ENCODE measurements around the gene ELP6. TPM values are rescaled to one million over a fixed set of nuclear protein-coding genes. Genes with fewer than 3 reads are reported as not detected.

Gene ELP6
- polyA plus RNA-seq, 1 donor from 2014 or later, result 55.0 TPM

DNA sequence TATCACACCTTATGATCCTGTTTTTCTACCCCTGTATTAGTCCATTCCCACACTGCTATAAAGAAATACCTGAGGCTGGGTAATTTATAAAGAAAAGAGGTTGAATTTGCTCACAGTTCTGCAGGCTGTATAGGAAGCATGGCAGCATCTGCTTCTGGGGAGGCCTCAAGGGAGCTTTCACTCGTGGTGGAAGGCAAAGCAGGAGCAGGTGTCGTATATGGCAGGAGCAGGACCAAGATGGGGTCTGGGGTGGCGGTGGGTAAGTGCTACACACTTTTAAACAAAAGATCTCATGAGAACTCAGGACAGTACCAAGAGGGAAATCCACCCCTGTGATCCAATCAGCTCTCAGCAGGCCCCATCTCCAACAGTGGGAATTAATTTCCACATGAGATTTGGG is 22.3 kb downstream of the ELP6 start:
- Histone ChIP-seq H4K20me1 (ENCODE audit: insufficient read depth) (no peaks in the 10 kb centered on the region), H3K4me3 (ENCODE audit: low read length) (no peak overlapping the region), H3K36me3 (ENCODE audit: insufficient read depth, low read length) (no peaks in the 10 kb centered on the region), H3K79me2 (replicated peaks; ENCODE audit: insufficient read depth, low read length) (no peaks in the 10 kb centered on the region), H3K9me2 (ENCODE audit: insufficient read depth, low read length) (no peaks in the 10 kb centered on the region), H2AFZ (ENCODE audit: low read depth, low read length) (no peak overlapping the region), H3K27ac (ENCODE audit: low read length) (no peak overlapping the region), H3K9me3 (ENCODE audit: low read length) (no peaks in the 10 kb centered on the region), H3K9ac (ENCODE audit: low read length) (no peak overlapping the region), H3K4me2 (ENCODE audit: low read length) (no peak overlapping the region), H3F3A (ENCODE audit: insufficient read depth, low read length, poor library complexity, severe bottlenecking) (no peaks in the 10 kb centered on the region), H3K27me3 (ENCODE audit: insufficient read depth, low read depth, low read length) (no peaks in the 10 kb centered on the region)
- TF ChIP-seq, protein P1, sequence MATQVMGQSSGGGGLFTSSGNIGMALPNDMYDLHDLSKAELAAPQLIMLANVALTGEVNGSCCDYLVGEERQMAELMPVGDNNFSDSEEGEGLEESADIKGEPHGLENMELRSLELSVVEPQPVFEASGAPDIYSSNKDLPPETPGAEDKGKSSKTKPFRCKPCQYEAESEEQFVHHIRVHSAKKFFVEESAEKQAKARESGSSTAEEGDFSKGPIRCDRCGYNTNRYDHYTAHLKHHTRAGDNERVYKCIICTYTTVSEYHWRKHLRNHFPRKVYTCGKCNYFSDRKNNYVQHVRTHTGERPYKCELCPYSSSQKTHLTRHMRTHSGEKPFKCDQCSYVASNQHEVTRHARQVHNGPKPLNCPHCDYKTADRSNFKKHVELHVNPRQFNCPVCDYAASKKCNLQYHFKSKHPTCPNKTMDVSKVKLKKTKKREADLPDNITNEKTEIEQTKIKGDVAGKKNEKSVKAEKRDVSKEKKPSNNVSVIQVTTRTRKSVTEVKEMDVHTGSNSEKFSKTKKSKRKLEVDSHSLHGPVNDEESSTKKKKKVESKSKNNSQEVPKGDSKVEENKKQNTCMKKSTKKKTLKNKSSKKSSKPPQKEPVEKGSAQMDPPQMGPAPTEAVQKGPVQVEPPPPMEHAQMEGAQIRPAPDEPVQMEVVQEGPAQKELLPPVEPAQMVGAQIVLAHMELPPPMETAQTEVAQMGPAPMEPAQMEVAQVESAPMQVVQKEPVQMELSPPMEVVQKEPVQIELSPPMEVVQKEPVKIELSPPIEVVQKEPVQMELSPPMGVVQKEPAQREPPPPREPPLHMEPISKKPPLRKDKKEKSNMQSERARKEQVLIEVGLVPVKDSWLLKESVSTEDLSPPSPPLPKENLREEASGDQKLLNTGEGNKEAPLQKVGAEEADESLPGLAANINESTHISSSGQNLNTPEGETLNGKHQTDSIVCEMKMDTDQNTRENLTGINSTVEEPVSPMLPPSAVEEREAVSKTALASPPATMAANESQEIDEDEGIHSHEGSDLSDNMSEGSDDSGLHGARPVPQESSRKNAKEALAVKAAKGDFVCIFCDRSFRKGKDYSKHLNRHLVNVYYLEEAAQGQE (IDR thresholded peaks at IDR 0.05; ENCODE audit: borderline replicate concordance), result no peak
- TF ChIP-seq SMC3 (conservative IDR thresholded peaks at IDR 0.05; ENCODE audit: poor library complexity) (no peak), POLR2AphosphoS5 (IDR thresholded peaks at IDR 0.05) (no peak), RAD21 (conservative IDR thresholded peaks at IDR 0.05) (no peak), EZH2 (IDR thresholded peaks at IDR 0.05; ENCODE audit: borderline replicate concordance, insufficient read depth, low read length, poor library complexity, severe bottlenecking) (no peak), EP300 (conservative IDR thresholded peaks at IDR 0.05; ENCODE audit: poor library complexity, severe bottlenecking) (no peak), TAF1 (IDR thresholded peaks at IDR 0.05; ENCODE audit: low read depth) (no peak), MXI1 (conservative IDR thresholded peaks at IDR 0.05; ENCODE audit: poor library complexity, severe bottlenecking) (no peak)
- TF ChIP-seq, protein P2, sequence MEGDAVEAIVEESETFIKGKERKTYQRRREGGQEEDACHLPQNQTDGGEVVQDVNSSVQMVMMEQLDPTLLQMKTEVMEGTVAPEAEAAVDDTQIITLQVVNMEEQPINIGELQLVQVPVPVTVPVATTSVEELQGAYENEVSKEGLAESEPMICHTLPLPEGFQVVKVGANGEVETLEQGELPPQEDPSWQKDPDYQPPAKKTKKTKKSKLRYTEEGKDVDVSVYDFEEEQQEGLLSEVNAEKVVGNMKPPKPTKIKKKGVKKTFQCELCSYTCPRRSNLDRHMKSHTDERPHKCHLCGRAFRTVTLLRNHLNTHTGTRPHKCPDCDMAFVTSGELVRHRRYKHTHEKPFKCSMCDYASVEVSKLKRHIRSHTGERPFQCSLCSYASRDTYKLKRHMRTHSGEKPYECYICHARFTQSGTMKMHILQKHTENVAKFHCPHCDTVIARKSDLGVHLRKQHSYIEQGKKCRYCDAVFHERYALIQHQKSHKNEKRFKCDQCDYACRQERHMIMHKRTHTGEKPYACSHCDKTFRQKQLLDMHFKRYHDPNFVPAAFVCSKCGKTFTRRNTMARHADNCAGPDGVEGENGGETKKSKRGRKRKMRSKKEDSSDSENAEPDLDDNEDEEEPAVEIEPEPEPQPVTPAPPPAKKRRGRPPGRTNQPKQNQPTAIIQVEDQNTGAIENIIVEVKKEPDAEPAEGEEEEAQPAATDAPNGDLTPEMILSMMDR (IDR thresholded peaks at IDR 0.05; ENCODE audit: poor library complexity, severe bottlenecking), result no peak

DNA sequence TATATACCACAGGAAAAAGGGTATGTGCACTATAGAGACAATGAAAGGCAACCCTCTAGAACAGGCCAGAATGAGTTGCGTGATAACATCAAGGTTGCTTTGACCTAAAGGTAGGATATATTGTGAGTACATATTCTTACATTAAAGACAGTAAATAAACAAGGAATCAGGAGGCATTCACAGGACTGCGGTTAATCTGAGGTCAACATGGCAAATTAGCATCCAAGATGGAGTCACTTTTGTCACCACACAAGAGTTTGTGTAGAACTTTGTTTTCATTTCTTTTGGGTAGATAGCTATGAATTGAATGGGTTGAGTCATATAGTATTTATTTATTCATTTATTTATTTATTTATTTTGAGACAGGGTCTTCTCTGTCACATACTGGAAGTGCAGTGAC is 26.2 kb downstream of the ELP6 start:
- Histone ChIP-seq H3K27ac (ENCODE audit: low read length) (no peak overlapping the region), H3K9ac (ENCODE audit: low read length) (no peak overlapping the region), H3K27me3 (ENCODE audit: insufficient read depth, low read depth, low read length) (no peaks in the 10 kb centered on the region), H3K4me2 (ENCODE audit: low read length) (no peak overlapping the region), H3K79me2 (replicated peaks; ENCODE audit: insufficient read depth, low read length) (no peaks in the 10 kb centered on the region), H3F3A (ENCODE audit: insufficient read depth, low read length, poor library complexity, severe bottlenecking) (no peaks in the 10 kb centered on the region), H3K36me3 (ENCODE audit: insufficient read depth, low read length) (no peaks in the 10 kb centered on the region), H3K9me2 (ENCODE audit: insufficient read depth, low read length) (no peaks in the 10 kb centered on the region), H2AFZ (ENCODE audit: low read depth, low read length) (no peak overlapping the region), H3K4me3 (ENCODE audit: low read length) (no peak overlapping the region), H3K9me3 (ENCODE audit: low read length) (no peaks in the 10 kb centered on the region), H4K20me1 (ENCODE audit: insufficient read depth) (no peaks in the 10 kb centered on the region)
- TF ChIP-seq TAF1 (IDR thresholded peaks at IDR 0.05; ENCODE audit: low read depth) (no peak), POLR2AphosphoS5 (IDR thresholded peaks at IDR 0.05) (no peak)

DNA sequence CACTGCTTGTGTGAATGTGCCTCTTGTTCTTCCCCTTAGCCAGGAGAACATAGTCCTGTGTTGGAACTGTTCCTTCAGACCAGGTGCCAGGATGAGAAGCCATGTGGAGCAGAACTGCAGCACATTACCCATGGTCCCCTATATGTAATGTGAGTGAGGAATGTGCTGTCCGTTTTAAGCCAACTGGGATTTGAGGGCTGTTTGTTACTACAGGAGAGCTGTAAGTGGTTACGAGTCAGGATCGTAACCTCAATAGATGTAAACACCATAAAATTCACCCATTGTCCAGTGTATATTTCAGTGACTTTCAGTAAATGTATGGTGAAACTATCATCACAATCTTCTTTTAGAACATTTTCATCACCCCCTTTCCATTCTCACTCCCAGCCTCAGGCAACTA is 27.7 kb downstream of the ELP6 start:
- H3K79me2 ChIP-seq (replicated peaks; ENCODE audit: insufficient read depth, low read length), result no peaks in the 10 kb centered on the region
- no peak overlapping the region for H3K4me2 ChIP-seq (ENCODE audit: low read length)
- no peaks in the 10 kb centered on the region for H3F3A ChIP-seq (ENCODE audit: insufficient read depth, low read length, poor library complexity, severe bottlenecking)
- no peak overlapping the region for H2AFZ ChIP-seq (ENCODE audit: low read depth, low read length)
- H3K9me2 ChIP-seq (ENCODE audit: insufficient read depth, low read length), result no peaks in the 10 kb centered on the region
- no peaks in the 10 kb centered on the region for H4K20me1 ChIP-seq (ENCODE audit: insufficient read depth)
- no peak overlapping the region for H3K27ac ChIP-seq (ENCODE audit: low read length)
- H3K36me3 ChIP-seq (ENCODE audit: insufficient read depth, low read length), result no peaks in the 10 kb centered on the region
- TF ChIP-seq RAD21 (conservative IDR thresholded peaks at IDR 0.05), result no peak
- TF ChIP-seq TAF1 (IDR thresholded peaks at IDR 0.05; ENCODE audit: low read depth), result no peak
- TF ChIP-seq SMC3 (conservative IDR thresholded peaks at IDR 0.05; ENCODE audit: poor library complexity), result no peak
- TF ChIP-seq, protein P2 (IDR thresholded peaks at IDR 0.05; ENCODE audit: poor library complexity, severe bottlenecking), result no peak
- TF ChIP-seq POLR2AphosphoS5 (IDR thresholded peaks at IDR 0.05), result no peak
- no peak for TF ChIP-seq EZH2 (IDR thresholded peaks at IDR 0.05; ENCODE audit: borderline replicate concordance, insufficient read depth, low read length, poor library complexity, severe bottlenecking)
- H3K27me3 ChIP-seq (ENCODE audit: insufficient read depth, low read depth, low read length), result no peaks in the 10 kb centered on the region
- no peak overlapping the region for H3K4me3 ChIP-seq (ENCODE audit: low read length)
- H3K9me3 ChIP-seq (ENCODE audit: low read length), result no peaks in the 10 kb centered on the region
- no peak overlapping the region for H3K9ac ChIP-seq (ENCODE audit: low read length)
